HepG2 (cell line): Measurements from ENCODE around the gene URGCP. TPM values are rescaled to one million over a fixed set of nuclear protein-coding genes. Genes with fewer than 3 reads are reported as not detected.

Experiments
- DMAP1 ChIP-seq: IDR thresholded peaks from 2 replicates; pipeline ENCODE4 v1.6.1; 2016
- FOXJ3 ChIP-seq: sonication (generic); formaldehyde crosslinking; IDR thresholded peaks from 2 replicates; pipeline ENCODE4 v1.4.0; 2020; ENCODE audit warnings: missing genetic modification reagents, mild to moderate bottlenecking, borderline replicate concordance
- HIVEP1 ChIP-seq: sonication (generic); formaldehyde crosslinking; IDR thresholded peaks from 2 replicates; pipeline ENCODE4 v1.4.0; 2020; ENCODE audit warnings: mild to moderate bottlenecking, missing genetic modification reagents
- KDM4B ChIP-seq: sonication (generic); formaldehyde crosslinking; IDR thresholded peaks from 2 replicates; pipeline ENCODE4 v1.4.0; 2020; ENCODE audit warnings: missing genetic modification reagents
- MED13 ChIP-seq: sonication (generic); formaldehyde crosslinking; IDR thresholded peaks from 2 replicates; pipeline ENCODE4 v1.5.0; 2020; ENCODE audit warnings: missing genetic modification reagents
- NPAS2 ChIP-seq: sonication (generic); formaldehyde crosslinking; IDR thresholded peaks from 2 replicates; pipeline ENCODE4 v1.8.0; 2022; ENCODE audit warnings: mild to moderate bottlenecking, missing genetic modification reagents, borderline replicate concordance
- PCBP2 ChIP-seq: fragments of 200-400 bp; formaldehyde crosslinking; optimal IDR thresholded peaks from 2 replicates; pipeline ENCODE3; 2018; ENCODE audit warnings: low read length, low read depth; ENCODE audit not compliant: poor library complexity, severe bottlenecking
- SSRP1 ChIP-seq: IDR thresholded peaks from 2 replicates; pipeline ENCODE4 v1.6.1; 2016; ENCODE audit warnings: control low read depth
- TEAD3 ChIP-seq: optimal IDR thresholded peaks from 2 replicates; pipeline ENCODE3; 2016; ENCODE audit warnings: borderline replicate concordance
- ZFX ChIP-seq: sonication (generic); formaldehyde crosslinking; IDR thresholded peaks from 2 replicates; pipeline ENCODE4 v1.4.0; 2020; ENCODE audit warnings: mild to moderate bottlenecking, low read depth, missing genetic modification reagents, moderate library complexity
- ZNF432 ChIP-seq: sonication (generic); formaldehyde crosslinking; IDR thresholded peaks from 2 replicates; pipeline ENCODE4 v1.5.0; 2020; ENCODE audit warnings: missing genetic modification reagents, mild to moderate bottlenecking, borderline replicate concordance
- ZNF510 ChIP-seq: sonication (generic); formaldehyde crosslinking; IDR thresholded peaks from 2 replicates; pipeline ENCODE4 v1.4.0; 2020; ENCODE audit warnings: low read depth, mild to moderate bottlenecking, missing genetic modification reagents
- ZNF547 ChIP-seq: sonication (generic); formaldehyde crosslinking; IDR thresholded peaks from 2 replicates; pipeline ENCODE4 v1.5.1; 2020; ENCODE audit warnings: mild to moderate bottlenecking, missing genetic modification reagents
- ZNF556 ChIP-seq: sonication (generic); formaldehyde crosslinking; IDR thresholded peaks from 2 replicates; pipeline ENCODE4 v1.4.0; 2020; ENCODE audit warnings: mild to moderate bottlenecking, missing genetic modification reagents, borderline replicate concordance
- ZNF598 ChIP-seq: sonication (generic); formaldehyde crosslinking; IDR thresholded peaks from 2 replicates; pipeline ENCODE4 v1.5.1; 2020; ENCODE audit warnings: mild to moderate bottlenecking, missing genetic modification reagents, borderline replicate concordance
- ZNF616 ChIP-seq: sonication (generic); formaldehyde crosslinking; IDR thresholded peaks from 2 replicates; pipeline ENCODE4 v1.5.0; 2020; ENCODE audit warnings: low read depth, mild to moderate bottlenecking, missing genetic modification reagents
- polyA plus RNA-seq, 8 experiments: library from polyadenylated mRNA; depleted of rRNA in 3 of 8; stranded (reverse) in 7 of 8; unstranded in 1 of 8; fragments of >200 nt; fragmentation: Illumina TruSeq in 4 of 8; extraction: Trizol in 4 of 8; gene quantifications; 2 replicates each; pipeline versions ENCODE4 v1.2.1 to v1.2.3, GENCODE V29; 2011 to 2016; ENCODE audit warnings: low read depth in 4 of 8, missing spikeins in 1 of 8, mixed read lengths in 1 of 8; ENCODE audit not compliant: insufficient read depth in 1 of 8
- total RNA-seq, 5 experiments: library from RNA; depleted of rRNA; stranded (reverse); fragments of >200 nt; fragmentation: Illumina TruSeq; extraction: Trizol; gene quantifications; 2 replicates each; pipeline ENCODE4 v1.2.3, GENCODE V29; 2016; ENCODE audit warnings: low read depth in 1 of 5
- TF ChIP-seq, protein P1 (sequence below): IDR thresholded peaks from 2 replicates; pipeline ENCODE4 v1.6.1; 2016; ENCODE audit warnings: missing compliant biosample characterization, missing genetic modification reagents, borderline replicate concordance
- TF ChIP-seq, protein P2 (sequence below): sonication (generic); formaldehyde crosslinking; conservative IDR thresholded peaks from 2 replicates; pipeline ENCODE4 v1.4.0; 2020; ENCODE audit warnings: missing genetic modification reagents
- TF ChIP-seq, protein P3 (sequence below): sonication (generic); formaldehyde crosslinking; IDR thresholded peaks from 2 replicates; pipeline ENCODE4 v1.4.0; 2020; ENCODE audit warnings: missing genetic modification reagents

Gene URGCP
- total and polyA plus RNA-seq, 2 of the 13 experiments (the other 11 are each of a cell fraction or from before 2014, with no cell fraction given), result 22.3 to 25.8 TPM

DNA sequence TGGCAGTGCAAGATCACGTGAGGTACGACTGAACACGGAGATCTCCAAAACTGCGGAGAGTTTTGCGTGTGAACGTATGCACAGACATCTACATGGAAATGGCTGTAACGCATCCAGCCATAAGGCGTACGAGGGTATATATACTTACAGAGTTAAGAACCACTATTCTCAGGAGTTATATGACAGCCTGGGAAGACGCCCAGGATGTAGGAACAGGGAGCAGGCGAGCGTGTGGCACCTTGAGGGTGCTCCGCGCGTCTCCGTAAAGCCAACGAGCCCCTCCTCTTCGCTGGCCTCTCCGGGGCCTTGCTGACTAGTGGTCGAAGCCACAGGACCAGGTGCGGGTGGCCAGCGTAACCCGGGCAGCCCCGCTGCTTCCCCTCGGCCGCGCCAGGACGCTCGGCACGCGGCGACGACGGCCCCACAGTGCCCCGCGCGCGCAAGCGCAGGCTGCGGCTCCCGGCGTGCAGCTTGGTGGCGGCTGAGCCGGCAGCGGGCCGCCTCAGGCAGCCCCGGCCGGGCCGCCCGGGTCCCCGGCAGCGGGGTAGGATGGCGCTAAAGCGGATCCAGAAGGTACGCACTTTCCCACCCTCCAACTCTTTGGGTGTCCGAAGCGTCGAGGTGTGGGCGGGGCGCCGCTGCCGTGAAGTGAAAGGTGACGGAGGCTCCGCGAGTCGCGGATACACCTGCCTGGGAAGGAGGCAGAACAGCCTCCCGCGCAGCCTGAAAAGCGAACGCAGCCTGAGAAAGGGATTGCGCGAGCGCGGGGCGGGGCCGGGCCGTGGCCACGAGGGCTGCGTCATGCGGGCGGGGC is 19.8 kb upstream of the URGCP start, which contains the start of gene UBE2D4 (continued):
- TF ChIP-seq, protein P1, sequence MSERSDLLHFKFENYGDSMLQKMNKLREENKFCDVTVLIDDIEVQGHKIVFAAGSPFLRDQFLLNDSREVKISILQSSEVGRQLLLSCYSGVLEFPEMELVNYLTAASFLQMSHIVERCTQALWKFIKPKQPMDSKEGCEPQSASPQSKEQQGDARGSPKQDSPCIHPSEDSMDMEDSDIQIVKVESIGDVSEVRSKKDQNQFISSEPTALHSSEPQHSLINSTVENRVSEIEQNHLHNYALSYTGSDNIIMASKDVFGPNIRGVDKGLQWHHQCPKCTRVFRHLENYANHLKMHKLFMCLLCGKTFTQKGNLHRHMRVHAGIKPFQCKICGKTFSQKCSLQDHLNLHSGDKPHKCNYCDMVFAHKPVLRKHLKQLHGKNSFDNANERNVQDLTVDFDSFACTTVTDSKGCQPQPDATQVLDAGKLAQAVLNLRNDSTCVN (CRISPR knock-in tag), result no peak
- TF ChIP-seq HIVEP1 (CRISPR knock-in tag), result peak; percentile 52; the same call in 1 of the 2 replicates
- peak; percentile 84 for TF ChIP-seq ZNF616 (CRISPR knock-in tag)
- TF ChIP-seq ZNF547 (CRISPR knock-in tag), result peak; percentile 88
- 0 out of 2 replicates have a peak, but pooled peaks have one; percentile 59 for TF ChIP-seq SSRP1 (CRISPR knock-in tag)
- peak; percentile 12; the same call in 1 of the 2 replicates for TF ChIP-seq KDM4B (CRISPR knock-in tag)
- peak; percentile 82 for TF ChIP-seq ZNF556 (CRISPR knock-in tag)
- TF ChIP-seq FOXJ3 (CRISPR knock-in tag), result no peak
- TF ChIP-seq DMAP1 (CRISPR knock-in tag), result peak; percentile 90
- TF ChIP-seq ZNF432 (CRISPR knock-in tag), result no peak
- no peak for TF ChIP-seq PCBP2
- peak; percentile 28 for TF ChIP-seq TEAD3 (CRISPR knock-in tag)
- TF ChIP-seq, protein P2, sequence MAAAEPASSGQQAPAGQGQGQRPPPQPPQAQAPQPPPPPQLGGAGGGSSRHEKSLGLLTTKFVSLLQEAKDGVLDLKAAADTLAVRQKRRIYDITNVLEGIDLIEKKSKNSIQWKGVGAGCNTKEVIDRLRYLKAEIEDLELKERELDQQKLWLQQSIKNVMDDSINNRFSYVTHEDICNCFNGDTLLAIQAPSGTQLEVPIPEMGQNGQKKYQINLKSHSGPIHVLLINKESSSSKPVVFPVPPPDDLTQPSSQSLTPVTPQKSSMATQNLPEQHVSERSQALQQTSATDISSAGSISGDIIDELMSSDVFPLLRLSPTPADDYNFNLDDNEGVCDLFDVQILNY, result no peak; the same call in 1 of the 2 replicates
- TF ChIP-seq, protein P3, sequence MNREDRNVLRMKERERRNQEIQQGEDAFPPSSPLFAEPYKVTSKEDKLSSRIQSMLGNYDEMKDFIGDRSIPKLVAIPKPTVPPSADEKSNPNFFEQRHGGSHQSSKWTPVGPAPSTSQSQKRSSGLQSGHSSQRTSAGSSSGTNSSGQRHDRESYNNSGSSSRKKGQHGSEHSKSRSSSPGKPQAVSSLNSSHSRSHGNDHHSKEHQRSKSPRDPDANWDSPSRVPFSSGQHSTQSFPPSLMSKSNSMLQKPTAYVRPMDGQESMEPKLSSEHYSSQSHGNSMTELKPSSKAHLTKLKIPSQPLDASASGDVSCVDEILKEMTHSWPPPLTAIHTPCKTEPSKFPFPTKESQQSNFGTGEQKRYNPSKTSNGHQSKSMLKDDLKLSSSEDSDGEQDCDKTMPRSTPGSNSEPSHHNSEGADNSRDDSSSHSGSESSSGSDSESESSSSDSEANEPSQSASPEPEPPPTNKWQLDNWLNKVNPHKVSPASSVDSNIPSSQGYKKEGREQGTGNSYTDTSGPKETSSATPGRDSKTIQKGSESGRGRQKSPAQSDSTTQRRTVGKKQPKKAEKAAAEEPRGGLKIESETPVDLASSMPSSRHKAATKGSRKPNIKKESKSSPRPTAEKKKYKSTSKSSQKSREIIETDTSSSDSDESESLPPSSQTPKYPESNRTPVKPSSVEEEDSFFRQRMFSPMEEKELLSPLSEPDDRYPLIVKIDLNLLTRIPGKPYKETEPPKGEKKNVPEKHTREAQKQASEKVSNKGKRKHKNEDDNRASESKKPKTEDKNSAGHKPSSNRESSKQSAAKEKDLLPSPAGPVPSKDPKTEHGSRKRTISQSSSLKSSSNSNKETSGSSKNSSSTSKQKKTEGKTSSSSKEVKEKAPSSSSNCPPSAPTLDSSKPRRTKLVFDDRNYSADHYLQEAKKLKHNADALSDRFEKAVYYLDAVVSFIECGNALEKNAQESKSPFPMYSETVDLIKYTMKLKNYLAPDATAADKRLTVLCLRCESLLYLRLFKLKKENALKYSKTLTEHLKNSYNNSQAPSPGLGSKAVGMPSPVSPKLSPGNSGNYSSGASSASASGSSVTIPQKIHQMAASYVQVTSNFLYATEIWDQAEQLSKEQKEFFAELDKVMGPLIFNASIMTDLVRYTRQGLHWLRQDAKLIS (CRISPR knock-in tag), result no peak
- no peak for TF ChIP-seq NPAS2 (CRISPR knock-in tag)
- TF ChIP-seq ZNF510 (CRISPR knock-in tag), result peak; percentile 81; the same call in 1 of the 2 replicates
- peak; percentile 92 for TF ChIP-seq ZFX (CRISPR knock-in tag)
- TF ChIP-seq ZNF598, result peak; percentile 71; the same call in 1 of the 2 replicates
- peak; percentile 76 for TF ChIP-seq MED13 (CRISPR knock-in tag)
